Left lung (tissue), 14 donors: ENCODE data around the gene SERPINB1. TPM values are rescaled to one million over a fixed set of nuclear protein-coding genes. Genes with fewer than 3 reads are reported as not detected.

Source experiments
- ATAC-seq: fragments of 200-7000 bp; cut with Tn5 transposase; one replicate; pipeline ENCODE4 v1.9.1; 2020; ENCODE audit warnings: moderate library complexity
- DNase-seq, 4 donors: peaks; one replicate each; pipeline ENCODE4 v3.0.0-alpha.2; 2013 to 2020
- H3K27ac ChIP-seq, 2 donors: fragments of 200-600 bp; sonication (generic) in 1 of 2; one replicate each; pipeline versions ENCODE4 v1.5.0 to v1.8.0; 2020 to 2021
- H3K27me3 ChIP-seq, 2 donors: fragments of 200-600 bp; sonication (generic) in 1 of 2; one replicate each; pipeline versions ENCODE4 v1.5.0 to v1.8.0; 2020 to 2021
- H3K36me3 ChIP-seq, 2 donors: fragments of 200-600 bp; sonication (generic) in 1 of 2; one replicate each; pipeline versions ENCODE4 v1.5.0 to v1.8.0; 2020 to 2021
- H3K4me1 ChIP-seq, 2 donors: fragments of 200-600 bp; one replicate each; pipeline ENCODE4 v1.8.0; 2021
- H3K4me3 ChIP-seq, 2 donors: fragments of 200-600 bp; sonication (generic) in 1 of 2; one replicate each; pipeline versions ENCODE4 v1.5.0 to v1.8.0; 2020 to 2021; ENCODE audit warnings: mild to moderate bottlenecking in 1 of 2
- H3K9me3 ChIP-seq, 2 donors: fragments of 200-600 bp; sonication (generic) in 1 of 2; one replicate each; pipeline versions ENCODE4 v1.5.0 to v1.8.0; 2020 to 2021
- intact Hi-C, 2 donors: fragments of 100-400 bp; cut with DNase I; formaldehyde crosslinking; loops; one replicate each; pipeline versions ENCODE4 v1.11.2 to v1.14.2; 2022
- long read RNA-seq, 12 donors: library from polyadenylated mRNA in 2 of 12; unstranded in 2 of 12; transcript quantifications; one replicate each; pipeline ENCODE4 v2.0.0 and lab custom pipeline, GENCODE V29; 2019 to 2026
- polyA plus RNA-seq, 6 donors: library from polyadenylated mRNA; unstranded; fragments of 120-200 nt; gene quantifications; one replicate each; pipeline ENCODE4 v1.2.1, GENCODE V29; 2013; ENCODE audit not compliant: insufficient read length in 6 of 6
- total RNA-seq, 2 donors: library from RNA; stranded (reverse); fragmentation: NEBNext Ultra II Directional; extraction: Animal tissue kit (Norgen Biotek cat#: 25700); gene quantifications; one replicate each; pipeline ENCODE4 v1.2.1, GENCODE V29; 2021
- TF ChIP-seq, protein P1 (sequence below), 2 donors: fragments of 200-600 bp; sonication (generic) in 1 of 2; IDR thresholded peaks; one replicate each; pipeline versions ENCODE4 v1.5.0 to v1.8.0; 2021; ENCODE audit warnings: antibody characterized with exemption in 2 of 2
- donor health status: DM: no; HTN: yes; CAD: no.
- donor health status: DM: no; HTN: no; CAD: no.

Gene SERPINB1
- total RNA-seq (100 to 1,000 TPM in 1 of 2 donors, 10 to 100 TPM in 1; 82.2 to 121 TPM), polyA plus RNA-seq (10 to 100 TPM; 26.8 to 32.6 (median 29.2) TPM)
- long read RNA-seq, donor 1, transcript SERPINB1-201 (7 exons, 2,619 nt) = major isoform, 11 of 11 reads
- long read RNA-seq, donor 1, partial matches to known transcripts = 0 of 11 reads
- long read RNA-seq, donor 1, other reads (novel, unspliced or antisense) = 0 of 11 reads
- long read RNA-seq, donor 2, transcript SERPINB1-201 (7 exons, 2,619 nt) = major isoform, 8 of 13 reads
- long read RNA-seq, donor 2, partial matches to known transcripts = 5 of 13 reads
- long read RNA-seq, donor 2, other reads (novel, unspliced or antisense) = 0 of 13 reads
- long read RNA-seq, donor 3, transcript SERPINB1-201 (7 exons, 2,619 nt) = major isoform, 7 of 7 reads
- long read RNA-seq, donor 3, partial matches to known transcripts = 0 of 7 reads
- long read RNA-seq, donor 3, other reads (novel, unspliced or antisense) = 0 of 7 reads
- long read RNA-seq, donor 4, transcript SERPINB1-201 (7 exons, 2,619 nt) = major isoform, 47 of 68 reads
- long read RNA-seq, donor 4, partial matches to known transcripts = 7 of 68 reads
- long read RNA-seq, donor 4, other reads (novel, unspliced or antisense) = 14 of 68 reads
- long read RNA-seq, donor 5, transcript SERPINB1-201 (7 exons, 2,619 nt) = major isoform, 7 of 7 reads
- long read RNA-seq, donor 5, partial matches to known transcripts = 0 of 7 reads
- long read RNA-seq, donor 5, other reads (novel, unspliced or antisense) = 0 of 7 reads
- long read RNA-seq, donor 6, transcript SERPINB1-201 (7 exons, 2,619 nt) = major isoform, 11 of 12 reads
- long read RNA-seq, donor 6, partial matches to known transcripts = 0 of 12 reads
- long read RNA-seq, donor 6, other reads (novel, unspliced or antisense) = 0 of 12 reads
- long read RNA-seq, donor 7, transcript SERPINB1-201 (7 exons, 2,619 nt) = major isoform, 5 of 5 reads
- long read RNA-seq, donor 7, partial matches to known transcripts = 0 of 5 reads
- long read RNA-seq, donor 7, other reads (novel, unspliced or antisense) = 0 of 5 reads
- long read RNA-seq, donor 8, transcript SERPINB1-201 (7 exons, 2,619 nt) = major isoform, 11 of 11 reads
- long read RNA-seq, donor 8, partial matches to known transcripts = 0 of 11 reads
- long read RNA-seq, donor 8, other reads (novel, unspliced or antisense) = 0 of 11 reads
- long read RNA-seq, donor 9 = 0 reads
- long read RNA-seq, donor 10, transcript SERPINB1-201 (7 exons, 2,619 nt) = major isoform, 102 of 118 reads
- long read RNA-seq, donor 10, partial matches to known transcripts = 11 of 118 reads
- long read RNA-seq, donor 10, other reads (novel, unspliced or antisense) = 5 of 118 reads
- long read RNA-seq, donor 11, partial matches to known transcripts = 0 of 2 reads
- long read RNA-seq, donor 11, other reads (novel, unspliced or antisense) = 0 of 2 reads
- long read RNA-seq, donor 12, transcript SERPINB1-201 (7 exons, 2,619 nt) = major isoform, 10 of 10 reads
- long read RNA-seq, donor 12, partial matches to known transcripts = 0 of 10 reads
- long read RNA-seq, donor 12, other reads (novel, unspliced or antisense) = 0 of 10 reads

DNA sequence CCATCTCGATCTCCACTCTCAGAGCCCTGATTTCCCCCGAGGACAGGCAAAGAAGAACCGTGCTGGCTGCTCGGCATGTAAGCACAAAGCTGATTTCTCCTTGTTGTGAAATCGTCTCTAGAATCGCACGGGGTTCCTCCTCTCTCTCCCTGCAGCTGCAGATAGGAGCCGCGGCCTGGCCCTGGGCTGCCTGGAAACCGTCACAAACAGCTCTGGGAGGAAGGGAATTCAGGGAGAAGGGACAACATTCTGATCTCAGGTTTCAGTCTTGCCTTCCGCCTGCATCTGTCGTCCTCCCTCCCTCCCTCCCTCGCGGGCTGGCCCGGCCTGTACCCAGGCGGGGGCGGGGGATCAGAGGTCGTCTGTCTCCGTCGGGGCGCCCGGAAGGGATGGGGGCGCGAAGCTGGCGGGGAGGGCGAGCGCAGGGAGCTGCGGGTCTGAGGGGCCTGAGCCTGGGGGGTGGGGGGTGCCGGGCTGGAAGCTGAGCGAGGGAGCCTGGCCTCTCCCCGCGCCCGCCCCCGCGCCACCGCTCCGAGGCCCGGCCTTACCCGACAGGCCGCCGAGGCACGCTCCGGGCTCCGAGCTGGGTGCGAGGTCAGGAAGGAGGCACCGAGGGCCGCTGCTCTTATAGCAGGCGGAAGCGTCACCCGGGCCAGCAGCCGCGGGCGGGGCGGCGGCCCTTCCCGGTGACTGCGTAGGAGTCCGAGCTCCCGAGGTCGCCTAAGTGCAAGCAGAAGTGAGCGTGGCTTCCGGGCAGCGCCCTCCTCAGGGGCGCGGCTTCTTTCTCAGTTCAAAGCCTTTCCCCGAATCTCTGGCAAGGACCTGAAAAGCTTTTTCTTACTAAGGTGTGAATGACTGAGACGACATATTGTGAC, at the start of gene SERPINB1:
SERPINB1 (minus strand) TSS at position 600 of the 875 bp plus-strand sequence. CDS start 1,277 bp downstream, outside the sequence.
- H3K4me1 ChIP-seq = peaks cover 27 to 81% of the 10 kb centered on the region in 2 donors
- intact Hi-C loops = loop anchor here in 1 of 2 donors (5.0 to 10.0 kb wide), 3 partner anchors 44 to 213 kb away; no protein-coding TSS in a partner anchor
- H3K27ac ChIP-seq = peak within 1 kb of the TSS; percentile 95 to 96
- peaks cover 0 to 37% of the 10 kb centered on the region in 2 donors for H3K36me3 ChIP-seq
- peak; percentile 86 to 100 (median 94) for DNase-seq
- peak; percentile 89 for ATAC-seq
- no peaks in the 10 kb centered on the region for H3K9me3 ChIP-seq
- H3K27me3 ChIP-seq = no peaks in the 10 kb centered on the region
- peak within 1 kb of the TSS; percentile 30 to 67 for H3K4me3 ChIP-seq
- TF ChIP-seq, protein P1, sequence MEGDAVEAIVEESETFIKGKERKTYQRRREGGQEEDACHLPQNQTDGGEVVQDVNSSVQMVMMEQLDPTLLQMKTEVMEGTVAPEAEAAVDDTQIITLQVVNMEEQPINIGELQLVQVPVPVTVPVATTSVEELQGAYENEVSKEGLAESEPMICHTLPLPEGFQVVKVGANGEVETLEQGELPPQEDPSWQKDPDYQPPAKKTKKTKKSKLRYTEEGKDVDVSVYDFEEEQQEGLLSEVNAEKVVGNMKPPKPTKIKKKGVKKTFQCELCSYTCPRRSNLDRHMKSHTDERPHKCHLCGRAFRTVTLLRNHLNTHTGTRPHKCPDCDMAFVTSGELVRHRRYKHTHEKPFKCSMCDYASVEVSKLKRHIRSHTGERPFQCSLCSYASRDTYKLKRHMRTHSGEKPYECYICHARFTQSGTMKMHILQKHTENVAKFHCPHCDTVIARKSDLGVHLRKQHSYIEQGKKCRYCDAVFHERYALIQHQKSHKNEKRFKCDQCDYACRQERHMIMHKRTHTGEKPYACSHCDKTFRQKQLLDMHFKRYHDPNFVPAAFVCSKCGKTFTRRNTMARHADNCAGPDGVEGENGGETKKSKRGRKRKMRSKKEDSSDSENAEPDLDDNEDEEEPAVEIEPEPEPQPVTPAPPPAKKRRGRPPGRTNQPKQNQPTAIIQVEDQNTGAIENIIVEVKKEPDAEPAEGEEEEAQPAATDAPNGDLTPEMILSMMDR (IDR thresholded peaks at IDR 0.05) = no peak

DNA sequence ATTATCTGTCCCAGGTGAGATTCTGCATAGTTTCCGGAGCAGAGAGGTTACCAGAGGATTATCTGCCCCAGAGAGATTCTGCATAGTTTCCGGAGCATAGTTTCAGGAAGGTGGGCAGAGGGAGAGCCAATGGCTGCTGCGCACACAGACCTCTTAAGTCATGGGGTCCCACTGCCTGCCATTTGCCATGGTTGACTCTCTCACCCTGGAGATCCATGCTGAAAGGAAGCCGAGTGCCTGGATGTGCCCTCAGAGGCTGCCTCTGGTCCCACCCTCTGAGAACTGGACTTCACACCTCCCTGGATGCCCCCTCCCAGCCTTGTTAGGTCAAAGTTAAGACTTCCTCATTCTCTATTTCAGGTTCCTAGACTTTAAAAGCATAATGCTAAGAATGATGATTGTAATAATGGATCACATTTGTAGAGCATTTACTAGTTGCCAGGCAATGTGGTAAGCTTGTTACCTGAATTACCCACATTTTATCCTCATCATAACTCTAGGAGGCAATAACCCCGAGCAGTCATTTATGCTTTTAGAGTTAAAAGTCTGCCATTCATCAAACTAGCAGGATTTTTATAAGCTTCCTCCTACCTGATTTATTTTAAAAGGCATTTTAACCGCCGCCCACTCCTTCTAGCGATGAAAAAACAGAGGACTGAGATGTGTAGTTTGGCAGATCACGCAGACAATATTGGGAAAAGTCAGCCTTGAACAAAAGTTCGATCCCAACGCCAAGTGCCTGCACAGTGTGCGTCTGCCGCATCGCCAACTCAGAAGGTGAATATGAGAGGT, 49.5 kb upstream of the SERPINB1 start:
- TF ChIP-seq, protein P1 (IDR thresholded peaks at IDR 0.05) = no peak

DNA sequence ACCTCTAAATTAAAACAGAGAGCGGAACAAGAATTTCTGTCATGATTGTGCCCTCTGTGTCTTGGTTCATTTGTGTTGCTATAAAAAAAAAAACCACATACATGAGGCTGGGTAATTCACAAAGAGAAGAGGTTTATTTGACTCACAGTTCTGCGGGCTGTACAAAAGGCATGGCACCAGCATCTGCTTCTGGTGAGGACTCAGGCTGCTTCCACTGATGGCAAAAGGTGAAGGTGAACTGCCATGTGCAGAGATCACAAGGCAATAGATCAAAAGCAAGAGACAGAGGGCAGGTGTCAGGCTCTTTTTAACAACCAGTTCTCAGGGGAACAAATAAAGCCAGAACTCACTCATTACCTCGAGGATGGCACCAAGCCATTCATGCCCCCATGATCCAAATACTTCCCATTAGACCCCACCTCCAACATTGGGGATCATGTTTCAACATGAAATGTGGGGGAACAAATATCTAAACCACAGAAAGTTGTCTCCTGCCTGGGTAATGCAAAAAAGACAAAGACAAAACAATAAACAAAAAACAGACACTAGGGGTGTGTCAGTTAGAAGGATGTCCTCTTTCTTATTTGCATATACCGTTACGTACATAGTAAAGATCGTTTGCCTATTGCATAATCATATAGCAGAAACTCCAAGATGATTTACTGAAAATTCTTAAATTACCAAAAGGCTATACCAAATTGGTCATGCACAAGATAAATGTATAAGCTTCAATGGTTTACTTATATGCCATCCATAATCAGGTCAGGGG, 44.5 kb upstream of the SERPINB1 start:
- Histone ChIP-seq H3K27me3 (no peaks in the 10 kb centered on the region), H3K27ac (no peak overlapping the region), H3K4me1 (peaks cover 0 to 28% of the 10 kb centered on the region in 2 donors), H3K9me3 (no peaks in the 10 kb centered on the region), H3K4me3 (no peak overlapping the region), H3K36me3 (peaks cover 0 to 33% of the 10 kb centered on the region in 2 donors)
- ATAC-seq = no peak
- intact Hi-C loops = no loop called here
- no peak for DNase-seq
- TF ChIP-seq, protein P1 (IDR thresholded peaks at IDR 0.05) = no peak

More for the DNA sequence above, 49.5 kb upstream of the SERPINB1 start:
- intact Hi-C loops = no loop called here
- ATAC-seq = no peak
- no peak for DNase-seq
- no peak overlapping the region for H3K4me3 ChIP-seq
- no peaks in the 10 kb centered on the region for H3K9me3 ChIP-seq
- H3K27ac ChIP-seq = no peak overlapping the region
- H3K4me1 ChIP-seq = peaks cover 0 to 10% of the 10 kb centered on the region in 2 donors
- no peaks in the 10 kb centered on the region for H3K27me3 ChIP-seq
- H3K36me3 ChIP-seq = peaks cover 4 to 81% of the 10 kb centered on the region in 2 donors
